NCI-H2227 (cell line): Measurements from ENCODE around the gene SSTR3.
A peak's percentile ranks its signal among the peaks of the same experiment; 100 is the strongest.
"Not testable (repeated sequence)": the region's sequence is repeated elsewhere in the genome, so short reads cannot be mapped to it uniquely, and the experiment has no call there.

Experiments
- DNase-seq: peaks from one replicate; lab custom pipeline; 2025; ENCODE audit not compliant: unreplicated experiment; lab: John Stamatoyannopoulos, UW

SSTR3 gene

GRCh38 chr22:37212174-37212906 lies at the start of gene SSTR3:
Gene SSTR3, minus strand, starts transcription at chr22:37212477. Its CDS starts 4,674 bp downstream, at chr22:37207803.
- no peak for DNase-seq

GRCh38 chr22:37260901-37261336 lies 48.6 kb upstream of the SSTR3 start:
- peak; percentile 20 for DNase-seq

GRCh38 chr22:37260155-37260795 lies 48.0 kb upstream of the SSTR3 start:
- DNase-seq = no peak

- DNase-seq = peak; percentile 30
Measured at GRCh38 chr22:37259540-37260029, 47.3 kb upstream of the SSTR3 start.

GRCh38 chr22:37258753-37259401 lies 46.6 kb upstream of the SSTR3 start:
- DNase-seq = no peak

- DNase-seq = no peak
Measured at GRCh38 chr22:37258005-37258752, 45.9 kb upstream of the SSTR3 start.

GRCh38 chr22:37256075-37256726 lies 43.9 kb upstream of the SSTR3 start:
- DNase-seq = no peak

GRCh38 chr22:37255558-37256006 lies 43.3 kb upstream of the SSTR3 start:
- no peak for DNase-seq

- DNase-seq = no peak
Measured at GRCh38 chr22:37254867-37255233, 42.6 kb upstream of the SSTR3 start.

- no peak for DNase-seq
Measured at GRCh38 chr22:37254209-37254866, 42.1 kb upstream of the SSTR3 start.

GRCh38 chr22:37253126-37253660 lies 40.9 kb upstream of the SSTR3 start:
- no peak for DNase-seq

GRCh38 chr22:37251836-37252235 lies 39.6 kb upstream of the SSTR3 start:
- not testable (repeated sequence) for DNase-seq

- DNase-seq = no peak
Measured at GRCh38 chr22:37249986-37250385, 37.7 kb upstream of the SSTR3 start.

- DNase-seq = no peak
Measured at GRCh38 chr22:37248251-37248650, 36.0 kb upstream of the SSTR3 start.

GRCh38 chr22:37245740-37246139 lies 33.5 kb upstream of the SSTR3 start:
- DNase-seq = no peak

GRCh38 chr22:37244922-37245722 lies 32.8 kb upstream of the SSTR3 start:
- no peak for DNase-seq

GRCh38 chr22:37244114-37244921 lies 32.0 kb upstream of the SSTR3 start, which contains the start of gene RAC2:
Gene RAC2, minus strand, starts transcription at chr22:37244269. Its CDS starts 121 bp downstream, at chr22:37244148.
- peak; percentile 15 for DNase-seq
